H9 (cell line): Measurements from ENCODE around the gene ANKRD23. TPM values are rescaled to one million over a fixed set of nuclear protein-coding genes. Genes with fewer than 3 reads are reported as not detected.

Experiments
- DNase-seq: peaks from one replicate; pipeline ENCODE4 v3.0.0-alpha.2; 2017
- H2AFZ ChIP-seq: one replicate; pipeline ENCODE4 v1.6.1; 2013; ENCODE audit warnings: mild to moderate bottlenecking, low read length, control low read depth, moderate library complexity
- H2AK5ac ChIP-seq: 2 replicates; pipeline ENCODE4 v1.6.1; 2013; ENCODE audit warnings: low read length, control low read depth, mixed read lengths; ENCODE audit not compliant: insufficient read length
- H2BK120ac ChIP-seq: one replicate; pipeline ENCODE4 v1.6.1; 2013; ENCODE audit warnings: low read depth, mild to moderate bottlenecking, low read length, control low read depth, inconsistent platforms; ENCODE audit not compliant: poor library complexity, severe bottlenecking
- H2BK12ac ChIP-seq: 2 replicates; pipeline ENCODE4 v1.6.1; 2013; ENCODE audit warnings: low read length, control low read depth, mixed read lengths, low read depth; ENCODE audit not compliant: insufficient read length
- H2BK15ac ChIP-seq: 2 replicates; pipeline ENCODE4 v1.6.1; 2013; ENCODE audit warnings: low read depth, low read length, control low read depth
- H2BK20ac ChIP-seq: one replicate; pipeline ENCODE4 v1.6.1; 2013; ENCODE audit warnings: low read depth, mild to moderate bottlenecking, low read length, control low read depth, inconsistent platforms; ENCODE audit not compliant: poor library complexity, severe bottlenecking
- H2BK5ac ChIP-seq: 2 replicates; pipeline ENCODE4 v1.6.1; 2013; ENCODE audit warnings: low read length, control low read depth, mixed read lengths; ENCODE audit not compliant: insufficient read length
- H3K14ac ChIP-seq: 2 replicates; pipeline ENCODE4 v1.6.1; 2013; ENCODE audit warnings: low read length, control low read depth; ENCODE audit not compliant: insufficient read depth
- H3K18ac ChIP-seq: 2 replicates; pipeline ENCODE4 v1.6.1; 2013; ENCODE audit warnings: low read depth, mild to moderate bottlenecking, mixed read lengths, low read length, control low read depth; ENCODE audit not compliant: insufficient read length
- H3K23ac ChIP-seq: 2 replicates; pipeline ENCODE4 v1.6.1; 2013; ENCODE audit warnings: low read length, control low read depth, mixed read lengths, low read depth; ENCODE audit not compliant: insufficient read length
- H3K23me2 ChIP-seq: 2 replicates; pipeline ENCODE4 v1.6.1; 2013; ENCODE audit warnings: low read depth, mild to moderate bottlenecking, mixed read lengths, low read length, control low read depth; ENCODE audit not compliant: insufficient read length, poor library complexity, severe bottlenecking
- H3K27ac ChIP-seq: 2 replicates; pipeline ENCODE4 v1.5.1; 2013; ENCODE audit warnings: low read length, control low read depth, mixed read lengths, low read depth; ENCODE audit not compliant: insufficient read length
- H3K27me3 ChIP-seq: 2 replicates; pipeline ENCODE4 v1.6.1; 2013; ENCODE audit warnings: low read length, control low read depth, inconsistent platforms; ENCODE audit not compliant: insufficient read depth
- H3K4ac ChIP-seq: 2 replicates; pipeline ENCODE4 v1.6.1; 2013; ENCODE audit warnings: low read depth, mild to moderate bottlenecking, control low read depth, inconsistent platforms, low read length, moderate library complexity
- H3K4me1 ChIP-seq: 2 replicates; pipeline ENCODE4 v1.6.1; 2013; ENCODE audit warnings: low read length, control low read depth, inconsistent platforms; ENCODE audit not compliant: insufficient read depth
- H3K4me2 ChIP-seq: 2 replicates; pipeline ENCODE4 v1.6.1; 2013; ENCODE audit warnings: low read length, control low read depth, mixed read lengths; ENCODE audit not compliant: insufficient read length, insufficient read depth
- H3K56ac ChIP-seq: 2 replicates; pipeline ENCODE4 v1.6.1; 2013; ENCODE audit warnings: low read depth, mild to moderate bottlenecking, mixed read lengths, low read length, control low read depth; ENCODE audit not compliant: insufficient read length
- H3K79me1 ChIP-seq: 2 replicates; pipeline ENCODE4 v1.6.1; 2013; ENCODE audit warnings: low read depth, mild to moderate bottlenecking, moderate library complexity, low read length, control low read depth, inconsistent platforms; ENCODE audit not compliant: insufficient read depth, poor library complexity, severe bottlenecking
- H3K79me2 ChIP-seq: 2 replicates; pipeline ENCODE4 v1.6.1; 2013; ENCODE audit warnings: low read length, control low read depth, inconsistent platforms; ENCODE audit not compliant: insufficient read depth
- H3K9ac ChIP-seq: 2 replicates; pipeline ENCODE4 v1.6.1; 2013; ENCODE audit warnings: low read length, control low read depth, mixed read lengths; ENCODE audit not compliant: insufficient read length; ENCODE audit errors: extremely low read depth
- H3K9me3 ChIP-seq: one replicate; pipeline ENCODE4 v1.6.1; 2013; ENCODE audit warnings: low read depth, low read length, inconsistent platforms; ENCODE audit not compliant: control insufficient read depth
- H3T11ph ChIP-seq: one replicate; pipeline ENCODE4 v1.6.1; 2013; ENCODE audit warnings: mild to moderate bottlenecking, low read length, control low read depth, inconsistent platforms
- H4K20me1 ChIP-seq: one replicate; pipeline ENCODE4 v1.6.1; 2013; ENCODE audit not compliant: control insufficient read depth, insufficient read length, insufficient read depth
- H4K5ac ChIP-seq: 2 replicates; pipeline ENCODE4 v1.6.1; 2013; ENCODE audit warnings: low read depth, mild to moderate bottlenecking, mixed read lengths, low read length, control low read depth; ENCODE audit not compliant: insufficient read length
- H4K8ac ChIP-seq: replicated peaks from 2 replicates; pipeline ENCODE4 v1.6.1; 2013; ENCODE audit warnings: low read length, control low read depth, mixed read lengths, low read depth; ENCODE audit not compliant: insufficient read length
- H4K91ac ChIP-seq: 2 replicates; pipeline ENCODE4 v1.6.1; 2013; ENCODE audit warnings: low read depth, mild to moderate bottlenecking, moderate library complexity, mixed read lengths, low read length, control low read depth; ENCODE audit not compliant: insufficient read length
- H3K27ac Mint-ChIP-seq, 3 experiments: 2 replicates in 2 of 3; 3 replicates in 1 of 3; pipeline ENCODE4 v1.8.0; 2020 to 2021; ENCODE audit warnings: mixed read lengths in 3 of 3, mild to moderate bottlenecking in 1 of 3, moderate library complexity in 1 of 3
- H3K27me3 Mint-ChIP-seq: 2 replicates; pipeline ENCODE4 v1.8.0; 2021; ENCODE audit warnings: low read depth, mild to moderate bottlenecking, moderate library complexity, mixed read lengths
- H3K36me3 Mint-ChIP-seq, 3 experiments: 2 replicates in 2 of 3; 3 replicates in 1 of 3; pipeline ENCODE4 v1.8.0; 2020 to 2021; ENCODE audit warnings: low read depth in 3 of 3, mixed read lengths in 3 of 3; ENCODE audit not compliant: insufficient read depth in 1 of 3
- H3K4me1 Mint-ChIP-seq, 2 experiments: 2 replicates each; pipeline ENCODE4 v1.8.0; 2020; ENCODE audit warnings: mixed read lengths in 2 of 2
- H3K4me3 Mint-ChIP-seq, 2 experiments: 2 replicates in 1 of 2; 3 replicates in 1 of 2; pipeline ENCODE4 v1.8.0; 2020 to 2021; ENCODE audit warnings: mild to moderate bottlenecking in 2 of 2, mixed read lengths in 2 of 2, moderate library complexity in 1 of 2
- H3K9me3 Mint-ChIP-seq, 2 experiments: 2 replicates in 1 of 2; 3 replicates in 1 of 2; pipeline ENCODE4 v1.8.0; 2020; ENCODE audit warnings: mild to moderate bottlenecking in 2 of 2, mixed read lengths in 2 of 2, moderate library complexity in 1 of 2
- CTCF ChIP-seq: fragments of 200-600 bp; sonication (generic); conservative IDR thresholded peaks from 3 replicates; pipeline ENCODE4 v1.8.0; 2021; ENCODE audit warnings: antibody characterized with exemption, mild to moderate bottlenecking
- WGBS: extraction: QIAGEN DNeasy Blood & Tissue Kit; methylation state at CpG from one replicate; pipeline ENCODE4 v1.1.7; 2013; ENCODE audit warnings: missing lambda C conversion rate, low lambda C conversion rate, mixed read lengths; ENCODE audit not compliant: insufficient read length; ENCODE audit errors: extremely low coverage; 5-methylcytosine and 5-hydroxymethylcytosine counted together
- total RNA-seq: library from RNA; stranded (reverse); gene quantifications from 2 replicates; pipeline ENCODE4 v1.2.1, GENCODE V29; 2021

ANKRD23 gene
- total RNA-seq, 1 experiment from 2014 or later, result 2.4 TPM

- H3K4me1 Mint-ChIP-seq, result no peaks in the 10 kb centered on the region
- H3K9ac ChIP-seq, result no peak overlapping the region
- no peak overlapping the region; a peak in 1 of 7 replicates for H3K27ac Mint-ChIP-seq
These were observed 41.8 kb downstream of the ANKRD23 start for GRCh38 chr2:96801786-96802595.

More at GRCh38 chr2:96801786-96802595, 41.8 kb downstream of the ANKRD23 start:
- no peaks in the 10 kb centered on the region for H3K9me3 ChIP-seq
- H3K79me2 ChIP-seq, result no peaks in the 10 kb centered on the region
- no peak overlapping the region for H2AK5ac ChIP-seq
- no peak overlapping the region for H2BK5ac ChIP-seq
- H3K56ac ChIP-seq, result no peak overlapping the region
- no peak overlapping the region for H2BK12ac ChIP-seq
- DNase-seq, result no peak
- no peak overlapping the region for H2BK20ac ChIP-seq
- no peak overlapping the region for H3K14ac ChIP-seq
- no peak overlapping the region for H3K18ac ChIP-seq
- no peaks in the 10 kb centered on the region for H3K27me3 ChIP-seq
- peaks cover 5 to 15% (median 8%) of the 10 kb centered on the region in 3 experiments for H3K36me3 Mint-ChIP-seq
- H3K27ac ChIP-seq, result no peak overlapping the region
- no peak overlapping the region for H3K4ac ChIP-seq
- H3K4me3 Mint-ChIP-seq, result no peak overlapping the region
- no peaks in the 10 kb centered on the region for H4K20me1 ChIP-seq
- H3T11ph ChIP-seq, result no peak overlapping the region
- no peaks in the 10 kb centered on the region for H3K27me3 Mint-ChIP-seq
- H3K9me3 Mint-ChIP-seq, result peaks cover 0 to 4% of the 10 kb centered on the region in 2 experiments; a peak in 1 of 5 replicates
- H2AFZ ChIP-seq, result no peak overlapping the region
- H3K4me2 ChIP-seq, result no peak overlapping the region
- no peak for TF ChIP-seq CTCF
- H3K23me2 ChIP-seq, result no peaks in the 10 kb centered on the region
- H3K79me1 ChIP-seq, result no peaks in the 10 kb centered on the region
- no peaks in the 10 kb centered on the region for H3K4me1 ChIP-seq
- no peak overlapping the region for H4K5ac ChIP-seq
- no peak overlapping the region for H2BK120ac ChIP-seq
- H2BK15ac ChIP-seq, result no peak overlapping the region
- WGBS, result no CpG with 5 or more reads among the region's 10 CpGs
- no peak overlapping the region for H4K8ac ChIP-seq
- no peak overlapping the region for H3K23ac ChIP-seq
- H4K91ac ChIP-seq, result no peak overlapping the region
